Measurements from ENCODE around the gene GHRH. TPM values are rescaled to one million over a fixed set of nuclear protein-coding genes. Genes with fewer than 3 reads are reported as not detected.

The GHRH gene
- total RNA-seq, 2 experiments from 2014 or later: not detected

DNA sequence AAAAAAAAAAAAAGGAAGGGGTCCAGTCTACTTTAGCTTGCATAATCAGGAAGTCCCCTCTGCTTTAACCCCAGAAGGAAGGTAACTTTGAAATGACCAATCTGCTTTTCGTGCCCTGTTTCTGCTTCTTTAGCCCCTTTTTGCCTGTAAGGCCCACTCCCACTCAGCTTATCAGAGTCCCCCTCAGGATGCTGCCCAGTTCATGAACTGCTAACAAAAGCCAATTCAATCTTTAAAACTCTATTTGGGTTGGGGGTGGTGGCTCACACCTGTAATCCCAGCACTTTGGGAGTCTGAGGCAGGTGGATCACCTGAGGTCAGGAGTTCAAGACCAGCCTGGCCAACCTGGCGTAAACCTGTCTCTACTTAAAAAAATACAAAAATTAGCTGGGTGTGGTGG lies 12.3 kb downstream of the GHRH start:
- no peak for TF ChIP-seq EZH2phosphoT487 (IDR thresholded peaks at IDR 0.05; ENCODE audit: borderline replicate concordance, low read depth, low read length)
- TF ChIP-seq, protein P1, sequence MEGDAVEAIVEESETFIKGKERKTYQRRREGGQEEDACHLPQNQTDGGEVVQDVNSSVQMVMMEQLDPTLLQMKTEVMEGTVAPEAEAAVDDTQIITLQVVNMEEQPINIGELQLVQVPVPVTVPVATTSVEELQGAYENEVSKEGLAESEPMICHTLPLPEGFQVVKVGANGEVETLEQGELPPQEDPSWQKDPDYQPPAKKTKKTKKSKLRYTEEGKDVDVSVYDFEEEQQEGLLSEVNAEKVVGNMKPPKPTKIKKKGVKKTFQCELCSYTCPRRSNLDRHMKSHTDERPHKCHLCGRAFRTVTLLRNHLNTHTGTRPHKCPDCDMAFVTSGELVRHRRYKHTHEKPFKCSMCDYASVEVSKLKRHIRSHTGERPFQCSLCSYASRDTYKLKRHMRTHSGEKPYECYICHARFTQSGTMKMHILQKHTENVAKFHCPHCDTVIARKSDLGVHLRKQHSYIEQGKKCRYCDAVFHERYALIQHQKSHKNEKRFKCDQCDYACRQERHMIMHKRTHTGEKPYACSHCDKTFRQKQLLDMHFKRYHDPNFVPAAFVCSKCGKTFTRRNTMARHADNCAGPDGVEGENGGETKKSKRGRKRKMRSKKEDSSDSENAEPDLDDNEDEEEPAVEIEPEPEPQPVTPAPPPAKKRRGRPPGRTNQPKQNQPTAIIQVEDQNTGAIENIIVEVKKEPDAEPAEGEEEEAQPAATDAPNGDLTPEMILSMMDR (conservative IDR thresholded peaks at IDR 0.05; ENCODE audit: low read length): no peak
- ChIA-PET POLR2A (no interaction called here), CTCF (ENCODE audit: unreplicated experiment) (interaction anchor here (0.6 kb wide), 1 partner anchor 598 kb away, joined by 4 read pairs; no protein-coding TSS in a partner anchor)
- BruUV-seq (replicated peaks): no TSS peak
- Histone ChIP-seq H3K4me3 (ENCODE audit: low read depth, low read length, poor library complexity, severe bottlenecking) (no peak overlapping the region), H2AFZ (ENCODE audit: low read length) (no peak overlapping the region), H3K27ac (ENCODE audit: low read depth, low read length, poor library complexity, severe bottlenecking) (no peak overlapping the region), H3K79me2 (ENCODE audit: insufficient read depth, low read depth, low read length) (no peaks in the 10 kb centered on the region), H3K9me2 (ENCODE audit: insufficient read depth, low read length) (no peaks in the 10 kb centered on the region), H4K20me1 (ENCODE audit: insufficient read depth, low read length) (no peaks in the 10 kb centered on the region), H3K36me3 (ENCODE audit: insufficient read depth, low read length) (no peaks in the 10 kb centered on the region), H3K9me3 (ENCODE audit: low read length) (no peaks in the 10 kb centered on the region), H3K4me1 (ENCODE audit: insufficient read depth, low read length, poor library complexity, severe bottlenecking) (no peaks in the 10 kb centered on the region), H3K4me2 (ENCODE audit: low read length) (no peak overlapping the region)
- no peak for DNase-seq (ENCODE audit: low spot score)
- intact Hi-C loops (cut with micrococcal nuclease; ENCODE audit: unreplicated experiment): no loop called here

DNA sequence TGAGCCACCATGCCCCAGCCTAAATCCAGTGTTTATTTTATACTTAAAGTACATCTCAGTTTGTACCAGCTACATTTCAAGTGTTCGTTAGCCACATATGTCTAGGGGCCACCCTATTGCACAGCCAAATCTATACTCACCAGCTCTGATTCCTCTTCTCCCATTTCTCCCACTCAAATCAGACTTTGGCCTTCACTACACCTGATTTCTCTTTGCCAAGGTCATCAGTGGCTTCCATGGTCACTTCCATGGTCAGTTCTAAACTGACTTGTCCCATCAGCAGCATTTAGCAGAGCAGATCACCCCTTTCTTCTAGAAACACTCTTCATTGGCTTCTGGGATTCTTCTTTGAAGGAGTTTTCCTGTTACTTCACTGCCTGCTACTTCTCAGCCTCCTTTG lies 14.1 kb downstream of the GHRH start:
- ChIA-PET CTCF (ENCODE audit: unreplicated experiment) (no interaction called here), POLR2A (no interaction called here)
- intact Hi-C loops (cut with micrococcal nuclease; ENCODE audit: unreplicated experiment): no loop called here
- no peaks in the 10 kb centered on the region for H3K79me2 ChIP-seq (ENCODE audit: insufficient read depth, low read depth, low read length)
- no peak overlapping the region for H3K4me3 ChIP-seq (ENCODE audit: low read depth, low read length, poor library complexity, severe bottlenecking)
- no peak overlapping the region for H3K27ac ChIP-seq (ENCODE audit: low read depth, low read length, poor library complexity, severe bottlenecking)
- H3K9me2 ChIP-seq (ENCODE audit: insufficient read depth, low read length): no peaks in the 10 kb centered on the region
- no peaks in the 10 kb centered on the region for H3K4me1 ChIP-seq (ENCODE audit: insufficient read depth, low read length, poor library complexity, severe bottlenecking)
- DNase-seq (ENCODE audit: low spot score): no peak
- no peaks in the 10 kb centered on the region for H3K9me3 ChIP-seq (ENCODE audit: low read length)
- no peak for TF ChIP-seq EZH2phosphoT487 (IDR thresholded peaks at IDR 0.05; ENCODE audit: borderline replicate concordance, low read depth, low read length)
- TF ChIP-seq, protein P1 (conservative IDR thresholded peaks at IDR 0.05; ENCODE audit: low read length): no peak
- H3K36me3 ChIP-seq (ENCODE audit: insufficient read depth, low read length): peaks cover 16% of the 10 kb centered on the region
- H4K20me1 ChIP-seq (ENCODE audit: insufficient read depth, low read length): no peaks in the 10 kb centered on the region
- no TSS peak for BruUV-seq (replicated peaks)
- H3K4me2 ChIP-seq (ENCODE audit: low read length): no peak overlapping the region
- no peak overlapping the region for H2AFZ ChIP-seq (ENCODE audit: low read length)

DNA sequence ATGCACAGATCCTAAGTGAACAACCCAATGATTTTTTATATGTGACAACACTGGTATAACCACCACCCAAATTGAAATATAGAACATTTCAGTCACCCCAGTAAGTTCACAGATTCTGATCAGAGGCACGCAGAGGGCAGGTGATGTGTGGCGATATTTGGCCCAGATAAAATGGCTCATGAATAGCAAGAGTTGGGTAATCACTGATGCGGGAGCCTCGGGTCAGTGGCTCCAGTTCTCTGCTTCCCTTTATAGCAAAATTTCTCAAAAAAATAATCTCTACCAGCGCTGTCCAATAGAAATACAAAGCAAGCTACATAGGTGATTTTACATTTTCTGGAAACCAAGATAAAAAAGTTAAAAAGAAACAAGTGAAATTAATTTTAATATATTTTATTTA lies 14.9 kb downstream of the GHRH start:
- no peak overlapping the region for H3K27ac ChIP-seq (ENCODE audit: low read depth, low read length, poor library complexity, severe bottlenecking)
- BruUV-seq (replicated peaks): no TSS peak
- H3K4me2 ChIP-seq (ENCODE audit: low read length): no peak overlapping the region
- H3K79me2 ChIP-seq (ENCODE audit: insufficient read depth, low read depth, low read length): no peaks in the 10 kb centered on the region
- H3K4me1 ChIP-seq (ENCODE audit: insufficient read depth, low read length, poor library complexity, severe bottlenecking): no peaks in the 10 kb centered on the region
- no peak overlapping the region for H2AFZ ChIP-seq (ENCODE audit: low read length)
- no peaks in the 10 kb centered on the region for H3K9me3 ChIP-seq (ENCODE audit: low read length)
- intact Hi-C loops (cut with micrococcal nuclease; ENCODE audit: unreplicated experiment): no loop called here
- no peak overlapping the region for H3K4me3 ChIP-seq (ENCODE audit: low read depth, low read length, poor library complexity, severe bottlenecking)
- ChIA-PET CTCF (ENCODE audit: unreplicated experiment) (no interaction called here), POLR2A (interaction anchor here (0.7 kb wide), 1 partner anchor 21 kb away, joined by 4 read pairs; no protein-coding TSS in a partner anchor)
- no peak for TF ChIP-seq EZH2phosphoT487 (IDR thresholded peaks at IDR 0.05; ENCODE audit: borderline replicate concordance, low read depth, low read length)
- TF ChIP-seq, protein P1 (conservative IDR thresholded peaks at IDR 0.05; ENCODE audit: low read length): no peak
- DNase-seq (ENCODE audit: low spot score): no peak
- H3K9me2 ChIP-seq (ENCODE audit: insufficient read depth, low read length): no peaks in the 10 kb centered on the region
- no peaks in the 10 kb centered on the region for H4K20me1 ChIP-seq (ENCODE audit: insufficient read depth, low read length)
- H3K36me3 ChIP-seq (ENCODE audit: insufficient read depth, low read length): peaks cover 24% of the 10 kb centered on the region
